Endothelial cell (in vitro differentiated cells): Measurements from ENCODE around the gene VSTM2L. TPM values are rescaled to one million over a fixed set of nuclear protein-coding genes. Genes with fewer than 3 reads are reported as not detected.

Experiments used
- DNase-seq: peaks from one replicate; pipeline ENCODE4 v3.0.0; 2021; ENCODE audit warnings: low spot score
- H3K27ac Mint-ChIP-seq: one replicate; pipeline ENCODE4 v1.8.0; 2021; ENCODE audit warnings: mixed read lengths, inconsistent platforms; ENCODE audit not compliant: unreplicated experiment
- H3K27me3 Mint-ChIP-seq: one replicate; pipeline ENCODE4 v1.8.0; 2021; ENCODE audit warnings: mild to moderate bottlenecking, moderate library complexity, mixed read lengths, inconsistent platforms; ENCODE audit not compliant: unreplicated experiment
- H3K36me3 Mint-ChIP-seq: one replicate; pipeline ENCODE4 v1.8.0; 2021; ENCODE audit warnings: mild to moderate bottlenecking, low read depth, mixed read lengths, inconsistent platforms; ENCODE audit not compliant: unreplicated experiment
- H3K4me1 Mint-ChIP-seq: one replicate; pipeline ENCODE4 v1.8.0; 2021; ENCODE audit warnings: mild to moderate bottlenecking, mixed read lengths, inconsistent platforms; ENCODE audit not compliant: unreplicated experiment
- H3K4me3 Mint-ChIP-seq: one replicate; pipeline ENCODE4 v1.8.0; 2021; ENCODE audit warnings: mild to moderate bottlenecking, mixed read lengths, inconsistent platforms; ENCODE audit not compliant: unreplicated experiment
- H3K9me3 Mint-ChIP-seq: one replicate; pipeline ENCODE4 v1.8.0; 2021; ENCODE audit warnings: mixed read lengths, inconsistent platforms; ENCODE audit not compliant: unreplicated experiment
- total RNA-seq: library from RNA; stranded (reverse); fragmentation: NEBNext Ultra II Directional; extraction: Animal tissue kit (Norgen Biotek cat#: 25700); gene quantifications from one replicate; pipeline ENCODE4 v1.2.1, GENCODE V29; 2021; ENCODE audit not compliant: unreplicated experiment
- TF ChIP-seq, protein P1 (sequence below): fragments of 200-600 bp; sonication (generic); IDR thresholded peaks from one replicate; pipeline ENCODE4 v1.5.0; 2021; ENCODE audit warnings: antibody characterized with exemption; ENCODE audit not compliant: unreplicated experiment

Gene VSTM2L
- total RNA-seq, 1 donor from 2014 or later, result 1.6 TPM

DNA sequence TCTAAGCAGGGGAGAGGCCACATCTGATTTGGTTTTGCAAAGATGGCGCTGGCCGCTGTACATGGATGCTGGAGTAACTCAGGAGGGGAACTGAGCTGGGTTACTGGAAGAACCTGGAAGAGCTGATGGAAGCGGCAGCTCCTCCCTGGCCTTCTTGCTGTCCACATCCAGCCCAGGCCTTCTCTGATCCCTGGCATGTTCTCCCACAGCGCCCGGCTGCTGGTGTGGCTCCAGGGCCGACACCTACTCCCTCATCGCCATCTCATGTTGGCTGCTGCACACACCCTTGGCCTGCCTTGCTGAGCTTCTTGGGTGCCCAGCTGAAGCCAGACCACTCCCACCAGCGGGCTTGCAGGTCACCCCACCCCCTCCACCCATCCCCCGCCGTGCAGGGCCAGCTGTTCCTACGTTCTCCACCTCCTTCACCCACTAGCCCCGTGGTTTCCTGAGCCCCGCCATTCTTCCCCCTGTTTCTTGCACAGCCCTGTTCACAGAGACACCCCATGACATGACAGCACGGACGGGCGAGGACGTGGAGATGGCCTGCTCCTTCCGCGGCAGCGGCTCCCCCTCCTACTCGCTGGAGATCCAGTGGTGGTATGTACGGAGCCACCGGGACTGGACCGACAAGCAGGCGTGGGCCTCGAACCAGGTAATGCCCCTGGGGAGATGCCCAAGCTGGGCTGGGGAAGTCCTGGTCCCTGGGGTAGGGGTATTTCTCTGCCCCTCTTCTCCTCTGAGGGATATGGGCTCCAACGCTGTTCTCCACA is 28.4 kb downstream of the VSTM2L start:
- Mint-ChIP-seq H3K27me3 (peaks cover 11% of the 10 kb centered on the region), H3K36me3 (peaks cover 3% of the 10 kb centered on the region), H3K27ac (no peak overlapping the region), H3K4me3 (no peak overlapping the region), H3K4me1 (peaks cover 3% of the 10 kb centered on the region), H3K9me3 (no peaks in the 10 kb centered on the region)
- no peak for DNase-seq
- TF ChIP-seq, protein P1, sequence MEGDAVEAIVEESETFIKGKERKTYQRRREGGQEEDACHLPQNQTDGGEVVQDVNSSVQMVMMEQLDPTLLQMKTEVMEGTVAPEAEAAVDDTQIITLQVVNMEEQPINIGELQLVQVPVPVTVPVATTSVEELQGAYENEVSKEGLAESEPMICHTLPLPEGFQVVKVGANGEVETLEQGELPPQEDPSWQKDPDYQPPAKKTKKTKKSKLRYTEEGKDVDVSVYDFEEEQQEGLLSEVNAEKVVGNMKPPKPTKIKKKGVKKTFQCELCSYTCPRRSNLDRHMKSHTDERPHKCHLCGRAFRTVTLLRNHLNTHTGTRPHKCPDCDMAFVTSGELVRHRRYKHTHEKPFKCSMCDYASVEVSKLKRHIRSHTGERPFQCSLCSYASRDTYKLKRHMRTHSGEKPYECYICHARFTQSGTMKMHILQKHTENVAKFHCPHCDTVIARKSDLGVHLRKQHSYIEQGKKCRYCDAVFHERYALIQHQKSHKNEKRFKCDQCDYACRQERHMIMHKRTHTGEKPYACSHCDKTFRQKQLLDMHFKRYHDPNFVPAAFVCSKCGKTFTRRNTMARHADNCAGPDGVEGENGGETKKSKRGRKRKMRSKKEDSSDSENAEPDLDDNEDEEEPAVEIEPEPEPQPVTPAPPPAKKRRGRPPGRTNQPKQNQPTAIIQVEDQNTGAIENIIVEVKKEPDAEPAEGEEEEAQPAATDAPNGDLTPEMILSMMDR, result no peak

DNA sequence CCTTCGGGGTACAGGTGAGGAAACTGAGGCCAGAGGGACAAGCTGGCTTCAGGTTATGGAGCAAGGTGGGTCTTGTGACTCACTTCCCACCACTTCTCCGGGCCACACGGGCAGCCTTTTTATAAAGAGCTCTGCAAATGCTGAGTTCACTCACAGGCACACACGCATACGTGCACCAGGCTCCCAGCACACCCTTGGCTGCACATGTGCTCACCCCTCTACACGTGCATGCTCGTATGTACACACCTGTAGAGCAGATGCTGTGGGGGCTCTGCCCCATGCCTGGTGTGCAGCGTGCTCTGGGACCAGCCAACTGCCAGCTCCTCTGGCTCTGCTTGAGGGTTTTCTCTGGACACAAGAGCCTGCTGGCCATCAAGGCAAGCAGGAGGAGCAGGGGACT is 29.1 kb downstream of the VSTM2L start:
- H3K4me3 Mint-ChIP-seq, result no peak overlapping the region
- DNase-seq, result no peak
- H3K36me3 Mint-ChIP-seq, result peaks cover 3% of the 10 kb centered on the region
- H3K27me3 Mint-ChIP-seq, result peaks cover 9% of the 10 kb centered on the region
- peaks cover 3% of the 10 kb centered on the region for H3K4me1 Mint-ChIP-seq
- TF ChIP-seq, protein P1, result no peak
- H3K27ac Mint-ChIP-seq, result no peak overlapping the region
- no peaks in the 10 kb centered on the region for H3K9me3 Mint-ChIP-seq

DNA sequence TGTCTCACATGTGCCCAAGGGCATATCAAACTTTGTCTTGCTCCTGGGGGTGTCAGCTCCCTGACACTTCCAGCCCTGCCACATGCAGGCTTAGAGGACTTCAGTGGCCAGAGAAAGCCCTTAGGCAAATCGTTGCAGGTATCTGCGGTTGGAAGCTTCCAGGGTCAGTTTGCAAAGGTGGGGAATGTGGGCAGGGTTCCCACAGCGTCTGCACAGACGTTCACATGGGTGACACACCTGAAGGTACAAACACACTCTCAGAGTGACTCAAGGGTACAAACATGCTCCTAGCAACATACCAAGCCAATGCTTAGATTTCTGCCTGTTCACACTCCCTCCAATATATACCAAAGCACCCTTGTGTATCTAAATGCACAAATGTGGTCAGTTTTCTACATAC is 30.0 kb downstream of the VSTM2L start:
- TF ChIP-seq, protein P1, result no peak
- Mint-ChIP-seq H3K27me3 (peaks cover 9% of the 10 kb centered on the region), H3K36me3 (peaks cover 3% of the 10 kb centered on the region), H3K27ac (no peak overlapping the region), H3K4me3 (no peak overlapping the region), H3K4me1 (peaks cover 3% of the 10 kb centered on the region), H3K9me3 (no peaks in the 10 kb centered on the region)
- no peak for DNase-seq

DNA sequence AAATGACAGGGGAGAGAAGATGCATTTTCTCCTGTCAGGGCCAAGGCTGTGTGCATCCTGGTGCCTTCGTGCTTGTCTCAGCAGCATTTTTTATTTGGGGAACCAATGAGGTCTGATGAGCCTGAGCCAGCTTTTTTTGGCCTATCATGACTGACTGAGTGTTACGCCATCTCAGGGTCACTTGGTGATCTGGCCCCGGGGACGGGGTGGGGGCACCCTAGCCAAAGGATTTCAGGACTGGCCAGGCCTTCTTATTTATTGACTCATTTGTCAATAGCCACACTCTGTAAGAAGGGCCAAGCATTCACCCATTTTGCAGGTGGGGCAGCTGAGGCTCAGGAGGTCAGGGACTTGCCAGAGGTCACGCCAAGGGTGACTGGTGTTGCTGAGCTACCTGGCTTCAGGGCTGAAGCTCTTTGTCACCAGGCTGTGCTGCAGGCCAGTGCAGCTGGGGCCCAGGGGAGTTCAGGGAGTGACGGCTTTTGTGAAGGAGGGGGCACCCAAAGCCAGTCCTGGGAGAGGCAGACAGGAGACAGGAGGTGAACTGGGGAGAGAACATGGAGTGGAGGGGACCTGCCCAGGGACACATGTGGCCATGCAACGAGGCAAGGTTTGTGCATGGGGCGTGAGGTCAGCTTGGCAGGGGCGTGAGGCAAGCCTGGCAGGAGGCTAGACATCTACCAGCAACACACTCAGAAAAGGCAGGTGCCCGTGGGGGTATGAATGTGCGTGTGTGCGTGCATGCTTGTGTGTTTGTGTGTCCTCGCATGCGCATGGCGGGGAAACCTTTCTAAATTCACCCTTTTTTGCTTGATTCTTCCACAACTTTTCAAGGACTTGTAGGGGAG is 31.1 kb downstream of the VSTM2L start:
- Mint-ChIP-seq H3K36me3 (peaks cover 3% of the 10 kb centered on the region), H3K9me3 (no peaks in the 10 kb centered on the region), H3K4me3 (no peak overlapping the region), H3K27ac (no peak overlapping the region), H3K4me1 (peaks cover 3% of the 10 kb centered on the region), H3K27me3 (peaks cover 7% of the 10 kb centered on the region)
- TF ChIP-seq, protein P1, result no peak
- DNase-seq, result no peak
